NB4 (cell line): ENCODE measurements around the gene INPP4A.

ENCODE experiments used
- DNase-seq: peaks from one replicate; pipeline ENCODE4 v3.0.0; 2010; ENCODE audit warnings: low read depth
- H3K4me3 ChIP-seq: one replicate; pipeline ENCODE4 v1.5.1; 2011; ENCODE audit warnings: mild to moderate bottlenecking, low read depth, low read length, moderate library complexity
- CTCF ChIP-seq: IDR thresholded peaks from one replicate; pipeline ENCODE4 v1.5.1; 2012; ENCODE audit warnings: low read depth, low read length
- MAX ChIP-seq: IDR thresholded peaks from 2 replicates; pipeline ENCODE4 v1.6.1; 2011; ENCODE audit warnings: low read depth, low read length
- MYC ChIP-seq: IDR thresholded peaks from 2 replicates; pipeline ENCODE4 v1.6.1; 2011; ENCODE audit warnings: low read depth, low read length
- POLR2A ChIP-seq: IDR thresholded peaks from 2 replicates; pipeline ENCODE4 v1.6.1; 2011; ENCODE audit warnings: mild to moderate bottlenecking; ENCODE audit not compliant: insufficient read length; ENCODE audit errors: extremely low read depth

The INPP4A gene

GRCh38 chr2:98555696-98556095 is 111.0 kb downstream of the INPP4A start:
- DNase-seq = no peak
- H3K4me3 ChIP-seq = no peak overlapping the region
- TF ChIP-seq CTCF (no peak), MAX (no peak)

GRCh38 chr2:98556344-98557033 is 111.8 kb downstream of the INPP4A start:
- DNase-seq = peak; percentile 22
- H3K4me3 ChIP-seq = no peak overlapping the region
- TF ChIP-seq CTCF = no peak
- no peak for TF ChIP-seq MYC
- TF ChIP-seq POLR2A = no peak
- no peak for TF ChIP-seq MAX

GRCh38 chr2:98558852-98559530 is 114.3 kb downstream of the INPP4A start:
- DNase-seq = no peak
- H3K4me3 ChIP-seq = no peak overlapping the region
- no peak for TF ChIP-seq MAX
- no peak for TF ChIP-seq POLR2A
- TF ChIP-seq MYC = no peak
- no peak for TF ChIP-seq CTCF

GRCh38 chr2:98559581-98559980 is 114.9 kb downstream of the INPP4A start:
- H3K4me3 ChIP-seq = no peak overlapping the region
- DNase-seq = no peak
- TF ChIP-seq POLR2A = no peak
- no peak for TF ChIP-seq MAX
- TF ChIP-seq CTCF = no peak
- no peak for TF ChIP-seq MYC

- TF ChIP-seq POLR2A (no peak), MYC (no peak), MAX (no peak), CTCF (no peak)
- DNase-seq = peak; percentile 15
- no peak overlapping the region for H3K4me3 ChIP-seq
Observed at GRCh38 chr2:98560256-98560771, 115.7 kb downstream of the INPP4A start.
